Erythroblast (primary cell): ENCODE measurements around the gene TMEM108.

ENCODE experiments used
- GATA1 ChIP-seq: IDR thresholded peaks from 2 replicates; pipeline ENCODE4 v1.6.1; 2011; ENCODE audit warnings: low read depth, mild to moderate bottlenecking, control low read depth, low read length, moderate library complexity
- POLR2A ChIP-seq: IDR thresholded peaks from 2 replicates; pipeline ENCODE4 v1.6.1; 2011; ENCODE audit warnings: mild to moderate bottlenecking, low read length

- no peak for TF ChIP-seq POLR2A
- TF ChIP-seq GATA1, result no peak
Measured at GRCh38 chr3:133137042-133137996, 99.1 kb downstream of the TMEM108 start.
